Measurements from ENCODE around the gene MINK1.

MINK1 gene

DNA sequence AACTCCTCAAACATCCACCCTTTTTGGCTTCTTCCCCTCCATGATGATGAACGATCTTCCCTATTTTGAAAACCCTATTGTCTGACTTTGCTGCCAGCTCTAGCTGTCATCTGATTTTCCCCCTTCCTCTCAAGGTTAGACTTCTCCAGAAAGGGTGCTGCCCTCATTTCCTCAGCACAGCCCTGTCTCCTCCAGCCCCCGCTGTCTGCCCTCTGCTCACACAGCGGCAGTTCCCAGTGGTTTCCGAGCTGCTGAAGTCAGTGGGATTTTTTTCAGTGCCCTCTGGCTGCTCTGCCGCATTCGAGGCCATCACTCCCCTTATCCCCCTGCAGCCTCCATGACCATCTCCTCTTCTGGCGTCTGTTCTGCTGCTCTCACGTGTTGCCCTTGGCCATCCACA is 39.6 kb downstream of the MINK1 start:
- H3K4me1 ChIP-seq (ENCODE audit: control insufficient read depth, insufficient read depth, low read length), result no peaks in the 10 kb centered on the region
- H3K9me3 ChIP-seq (ENCODE audit: control insufficient read depth, insufficient read depth, low read length), result no peaks in the 10 kb centered on the region
- no peaks in the 10 kb centered on the region for H3K36me3 ChIP-seq (ENCODE audit: control insufficient read depth, insufficient read depth, low read length)
- H3K4me3 ChIP-seq (ENCODE audit: low read length), result no peak overlapping the region
- no CpG with 5 or more reads among the region's 8 CpGs for WGBS (ENCODE audit: insufficient coverage, insufficient read length)
- no peak overlapping the region for H3K27ac ChIP-seq (ENCODE audit: low read length)
- no peaks in the 10 kb centered on the region for H3K27me3 ChIP-seq (ENCODE audit: control insufficient read depth, insufficient read depth, low read length)
- DNase-seq (ENCODE audit: low read depth, low spot score), result no peak

- no CpG with 5 or more reads among the region's 5 CpGs for WGBS (ENCODE audit: insufficient coverage, insufficient read length)
- Histone ChIP-seq H3K9me3 (ENCODE audit: control insufficient read depth, insufficient read depth, low read length) (no peaks in the 10 kb centered on the region), H3K27ac (ENCODE audit: low read length) (no peak overlapping the region), H3K4me1 (ENCODE audit: control insufficient read depth, insufficient read depth, low read length) (no peaks in the 10 kb centered on the region), H3K4me3 (ENCODE audit: low read length) (no peak overlapping the region), H3K36me3 (ENCODE audit: control insufficient read depth, insufficient read depth, low read length) (0 out of 2 replicates have a peak, but pooled peaks cover 4% of the 10 kb centered on the region), H3K27me3 (ENCODE audit: control insufficient read depth, insufficient read depth, low read length) (no peaks in the 10 kb centered on the region)
- DNase-seq (ENCODE audit: low read depth, low spot score), result no peak
Observed at GRCh38 chr17:4877089-4877488, 43.9 kb downstream of the MINK1 start.

DNA sequence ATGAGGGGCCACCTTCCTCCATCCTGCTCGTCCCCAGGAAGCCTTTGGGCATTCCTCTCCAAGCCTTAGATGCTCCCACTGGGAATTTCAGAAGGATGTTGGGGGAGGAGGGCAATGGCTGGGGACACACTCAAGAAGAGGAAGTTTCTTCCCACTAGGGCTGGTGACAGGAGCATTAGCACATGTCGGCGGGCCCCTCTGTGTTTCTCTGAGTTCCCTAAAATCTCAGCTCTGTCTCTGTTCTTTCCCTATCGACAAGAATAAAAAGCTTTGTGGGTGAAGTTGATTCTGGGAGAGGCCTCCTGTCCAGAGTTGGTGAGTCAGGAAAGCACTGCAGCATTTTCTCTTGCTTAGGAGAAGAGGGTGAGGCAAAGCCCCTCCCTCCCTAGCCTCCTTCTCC is 46.5 kb downstream of the MINK1 start:
- WGBS (ENCODE audit: insufficient coverage, insufficient read length), result no CpG with 5 or more reads among the region's 4 CpGs
- Histone ChIP-seq H3K9me3 (ENCODE audit: control insufficient read depth, insufficient read depth, low read length) (no peaks in the 10 kb centered on the region), H3K4me1 (ENCODE audit: control insufficient read depth, insufficient read depth, low read length) (no peaks in the 10 kb centered on the region), H3K4me3 (ENCODE audit: low read length) (no peak overlapping the region), H3K36me3 (ENCODE audit: control insufficient read depth, insufficient read depth, low read length) (peaks cover 8% of the 10 kb centered on the region; the same call in 1 of the 2 replicates), H3K27me3 (ENCODE audit: control insufficient read depth, insufficient read depth, low read length) (no peaks in the 10 kb centered on the region), H3K27ac (ENCODE audit: low read length) (no peak overlapping the region)
- no peak for DNase-seq (ENCODE audit: low read depth, low spot score)

DNA sequence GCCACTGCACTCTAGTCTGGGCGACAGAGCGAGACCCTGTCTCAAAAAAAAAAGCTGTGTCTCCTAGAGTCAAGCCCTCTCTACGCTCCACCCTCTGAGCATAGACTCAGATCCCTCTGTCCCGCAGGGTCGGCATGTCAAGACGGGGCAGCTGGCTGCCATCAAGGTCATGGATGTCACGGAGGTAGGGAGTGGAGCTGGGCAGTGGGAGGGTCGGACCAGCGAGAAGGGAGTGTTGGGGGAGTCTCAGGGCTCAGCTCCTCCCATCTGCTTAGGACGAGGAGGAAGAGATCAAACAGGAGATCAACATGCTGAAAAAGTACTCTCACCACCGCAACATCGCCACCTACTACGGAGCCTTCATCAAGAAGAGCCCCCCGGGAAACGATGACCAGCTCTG is 47.7 kb downstream of the MINK1 start:
- no peak for DNase-seq (ENCODE audit: low read depth, low spot score)
- no peak overlapping the region for H3K27ac ChIP-seq (ENCODE audit: low read length)
- WGBS (ENCODE audit: insufficient coverage, insufficient read length), result no CpG with 5 or more reads among the region's 15 CpGs
- H3K9me3 ChIP-seq (ENCODE audit: control insufficient read depth, insufficient read depth, low read length), result no peaks in the 10 kb centered on the region
- H3K4me1 ChIP-seq (ENCODE audit: control insufficient read depth, insufficient read depth, low read length), result no peaks in the 10 kb centered on the region
- peaks cover 18% of the 10 kb centered on the region for H3K36me3 ChIP-seq (ENCODE audit: control insufficient read depth, insufficient read depth, low read length)
- H3K27me3 ChIP-seq (ENCODE audit: control insufficient read depth, insufficient read depth, low read length), result no peaks in the 10 kb centered on the region
- H3K4me3 ChIP-seq (ENCODE audit: low read length), result no peak overlapping the region

GRCh38 chr17:4881761-4882555 is 48.8 kb downstream of the MINK1 start:
- no peak for DNase-seq (ENCODE audit: low read depth, low spot score)
- Histone ChIP-seq H3K4me1 (ENCODE audit: control insufficient read depth, insufficient read depth, low read length) (no peaks in the 10 kb centered on the region), H3K27ac (ENCODE audit: low read length) (no peak overlapping the region), H3K27me3 (ENCODE audit: control insufficient read depth, insufficient read depth, low read length) (no peaks in the 10 kb centered on the region), H3K4me3 (ENCODE audit: low read length) (no peak overlapping the region), H3K36me3 (ENCODE audit: control insufficient read depth, insufficient read depth, low read length) (peaks cover 26% of the 10 kb centered on the region), H3K9me3 (ENCODE audit: control insufficient read depth, insufficient read depth, low read length) (no peaks in the 10 kb centered on the region)
- no CpG with 5 or more reads among the region's 9 CpGs for WGBS (ENCODE audit: insufficient coverage, insufficient read length)

GRCh38 chr17:4884489-4884888 is 51.3 kb downstream of the MINK1 start:
- H3K4me3 ChIP-seq (ENCODE audit: low read length), result no peak overlapping the region
- H3K4me1 ChIP-seq (ENCODE audit: control insufficient read depth, insufficient read depth, low read length), result no peaks in the 10 kb centered on the region
- peaks cover 25% of the 10 kb centered on the region for H3K36me3 ChIP-seq (ENCODE audit: control insufficient read depth, insufficient read depth, low read length)
- no peaks in the 10 kb centered on the region for H3K27me3 ChIP-seq (ENCODE audit: control insufficient read depth, insufficient read depth, low read length)
- WGBS (ENCODE audit: insufficient coverage, insufficient read length), result no CpG with 5 or more reads among the region's 4 CpGs
- DNase-seq (ENCODE audit: low read depth, low spot score), result no peak
- no peaks in the 10 kb centered on the region for H3K9me3 ChIP-seq (ENCODE audit: control insufficient read depth, insufficient read depth, low read length)
- H3K27ac ChIP-seq (ENCODE audit: low read length), result no peak overlapping the region

GRCh38 chr17:4886830-4887229 is 53.7 kb downstream of the MINK1 start:
- H3K4me3 ChIP-seq (ENCODE audit: low read length), result no peak overlapping the region
- DNase-seq (ENCODE audit: low read depth, low spot score), result no peak
- H3K9me3 ChIP-seq (ENCODE audit: control insufficient read depth, insufficient read depth, low read length), result no peaks in the 10 kb centered on the region
- no peak overlapping the region for H3K27ac ChIP-seq (ENCODE audit: low read length)
- H3K27me3 ChIP-seq (ENCODE audit: control insufficient read depth, insufficient read depth, low read length), result no peaks in the 10 kb centered on the region
- H3K36me3 ChIP-seq (ENCODE audit: control insufficient read depth, insufficient read depth, low read length), result peaks cover 38% of the 10 kb centered on the region
- WGBS (ENCODE audit: insufficient coverage, insufficient read length), result no CpG with 5 or more reads among the region's 12 CpGs
- no peaks in the 10 kb centered on the region for H3K4me1 ChIP-seq (ENCODE audit: control insufficient read depth, insufficient read depth, low read length)

- Histone ChIP-seq H3K27me3 (ENCODE audit: control insufficient read depth, insufficient read depth, low read length) (no peaks in the 10 kb centered on the region), H3K4me3 (ENCODE audit: low read length) (no peak overlapping the region), H3K27ac (ENCODE audit: low read length) (no peak overlapping the region), H3K4me1 (ENCODE audit: control insufficient read depth, insufficient read depth, low read length) (no peaks in the 10 kb centered on the region), H3K36me3 (ENCODE audit: control insufficient read depth, insufficient read depth, low read length) (peaks cover 41% of the 10 kb centered on the region), H3K9me3 (ENCODE audit: control insufficient read depth, insufficient read depth, low read length) (no peaks in the 10 kb centered on the region)
- no peak for DNase-seq (ENCODE audit: low read depth, low spot score)
- WGBS (ENCODE audit: insufficient coverage, insufficient read length), result no CpG with 5 or more reads among the region's 18 CpGs
Observed at GRCh38 chr17:4887581-4887980, 54.4 kb downstream of the MINK1 start.

GRCh38 chr17:4891411-4892410 is 58.6 kb downstream of the MINK1 start:
- H3K4me1 ChIP-seq (ENCODE audit: control insufficient read depth, insufficient read depth, low read length), result no peaks in the 10 kb centered on the region
- H3K27me3 ChIP-seq (ENCODE audit: control insufficient read depth, insufficient read depth, low read length), result no peaks in the 10 kb centered on the region
- no peak overlapping the region for H3K4me3 ChIP-seq (ENCODE audit: low read length)
- WGBS (ENCODE audit: insufficient coverage, insufficient read length), result no CpG with 5 or more reads among the region's 42 CpGs
- peaks cover 46% of the 10 kb centered on the region for H3K36me3 ChIP-seq (ENCODE audit: control insufficient read depth, insufficient read depth, low read length)
- H3K27ac ChIP-seq (ENCODE audit: low read length), result no peak overlapping the region
- H3K9me3 ChIP-seq (ENCODE audit: control insufficient read depth, insufficient read depth, low read length), result no peaks in the 10 kb centered on the region
- DNase-seq (ENCODE audit: low read depth, low spot score), result no peak

DNA sequence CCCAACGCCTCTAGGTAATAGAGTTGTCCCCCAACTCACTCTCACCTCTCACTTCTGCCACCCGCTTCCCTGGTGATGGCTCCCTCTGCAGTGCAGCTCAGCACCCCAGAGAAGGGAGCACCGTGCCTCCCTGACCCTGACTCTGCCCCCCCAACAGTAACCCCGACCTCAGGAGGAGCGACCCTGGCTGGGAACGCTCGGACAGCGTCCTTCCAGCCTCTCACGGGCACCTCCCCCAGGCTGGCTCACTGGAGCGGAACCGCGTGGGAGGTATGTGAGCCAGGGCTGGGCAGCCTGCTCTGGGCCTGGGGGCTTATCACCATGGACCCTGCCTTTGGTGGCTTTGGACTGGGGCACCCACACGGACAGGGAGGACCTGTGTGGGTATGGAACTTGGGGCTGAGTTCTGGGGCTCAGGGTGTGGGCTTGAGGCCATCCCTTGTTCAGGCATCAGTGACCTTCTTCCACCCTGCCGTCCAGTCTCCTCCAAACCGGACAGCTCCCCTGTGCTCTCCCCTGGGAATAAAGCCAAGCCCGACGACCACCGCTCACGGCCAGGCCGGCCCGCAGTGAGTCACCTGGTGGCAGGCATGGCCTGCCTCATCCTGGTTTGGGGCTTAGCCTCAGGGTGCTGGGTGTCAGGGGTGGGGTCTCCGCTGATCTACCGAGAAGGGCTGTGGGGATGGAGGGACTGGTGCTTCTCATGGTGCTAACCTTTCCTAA is 59.5 kb downstream of the MINK1 start:
- Histone ChIP-seq H3K27ac (ENCODE audit: low read length) (no peak overlapping the region), H3K36me3 (ENCODE audit: control insufficient read depth, insufficient read depth, low read length) (peaks cover 40% of the 10 kb centered on the region), H3K4me3 (ENCODE audit: low read length) (no peak overlapping the region), H3K9me3 (ENCODE audit: control insufficient read depth, insufficient read depth, low read length) (no peaks in the 10 kb centered on the region), H3K27me3 (ENCODE audit: control insufficient read depth, insufficient read depth, low read length) (no peaks in the 10 kb centered on the region), H3K4me1 (ENCODE audit: control insufficient read depth, insufficient read depth, low read length) (no peaks in the 10 kb centered on the region)
- WGBS (ENCODE audit: insufficient coverage, insufficient read length), result no CpG with 5 or more reads among the region's 23 CpGs
- DNase-seq (ENCODE audit: low read depth, low spot score), result no peak

Data from iPS DF 6.9 (cell line).